Hematopoietic multipotent progenitor cell treated with erythropoietin and hydrocortisone succinate and interleukin-3 and kit ligand, for 15 days (in vitro differentiated cells): ENCODE data around the gene TMTC2.

Experiments used
- DNase-seq: peaks from one replicate; pipeline ENCODE4 v3.0.0-alpha.2; 2015; ENCODE audit warnings: low spot score

The TMTC2 gene

DNA sequence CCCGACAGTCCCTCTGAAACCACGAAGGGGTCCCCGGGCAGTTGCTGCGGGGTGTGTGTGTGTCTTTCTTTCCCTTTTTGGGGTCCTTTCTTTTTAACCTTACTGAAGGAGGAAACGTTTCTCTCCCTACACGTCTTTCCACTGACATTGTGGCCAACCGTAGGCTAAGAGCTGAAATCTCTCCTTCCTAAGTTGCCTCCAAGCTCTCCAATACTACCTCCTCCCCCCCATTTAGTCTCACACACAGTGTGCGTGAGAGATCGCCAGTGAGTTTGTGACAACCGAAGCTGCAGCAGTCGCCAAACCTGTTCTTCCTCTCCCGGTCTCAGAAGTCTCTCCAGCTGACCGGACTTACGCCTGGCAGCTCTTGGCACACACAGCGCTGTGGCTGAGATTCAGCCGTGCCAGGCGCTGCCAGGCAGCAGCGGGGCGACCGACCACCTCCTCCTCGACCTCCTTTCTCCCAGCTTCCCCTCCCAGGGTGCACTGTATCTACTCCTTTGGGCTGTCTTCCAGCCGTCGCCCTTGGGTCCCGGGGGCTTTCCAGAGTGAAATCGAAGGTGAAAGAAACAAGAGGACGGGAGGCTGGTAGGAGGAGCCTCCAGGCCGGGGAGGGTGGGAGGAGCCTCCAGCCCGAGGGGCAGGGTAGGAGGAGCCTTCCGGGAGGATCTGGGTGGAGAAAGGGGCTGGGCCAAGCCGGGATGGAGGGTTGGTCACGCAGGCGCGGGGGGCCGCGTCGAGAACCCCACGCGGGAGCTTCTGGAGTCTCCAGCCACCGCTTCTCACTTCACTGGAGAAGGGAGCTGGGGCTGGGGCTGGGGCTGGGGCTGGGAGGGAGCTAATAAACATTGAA lies at the start of gene TMTC2:
Gene TMTC2, plus strand, starts transcription at position 739 of the 853 bp plus-strand sequence.
- DNase-seq: peak; percentile 48

DNA sequence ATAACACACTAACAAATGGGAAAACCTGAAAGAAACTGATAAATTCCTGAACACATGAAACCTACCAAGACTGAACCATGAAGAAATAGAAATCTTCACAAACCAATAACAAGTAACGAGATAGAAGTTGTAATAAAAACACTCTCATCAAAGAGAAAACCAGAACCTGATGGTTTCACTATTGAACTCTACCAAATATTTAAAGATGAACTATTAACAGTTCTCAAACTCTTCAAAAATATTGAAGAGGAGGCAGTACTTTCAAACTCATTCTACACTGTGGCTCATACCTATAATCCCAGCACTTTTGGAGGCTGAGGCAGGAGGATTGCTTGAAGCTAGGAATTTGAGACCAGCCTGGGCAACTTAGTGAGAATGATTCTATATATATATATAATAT lies 48.4 kb upstream of the TMTC2 start:
- DNase-seq: no peak

DNA sequence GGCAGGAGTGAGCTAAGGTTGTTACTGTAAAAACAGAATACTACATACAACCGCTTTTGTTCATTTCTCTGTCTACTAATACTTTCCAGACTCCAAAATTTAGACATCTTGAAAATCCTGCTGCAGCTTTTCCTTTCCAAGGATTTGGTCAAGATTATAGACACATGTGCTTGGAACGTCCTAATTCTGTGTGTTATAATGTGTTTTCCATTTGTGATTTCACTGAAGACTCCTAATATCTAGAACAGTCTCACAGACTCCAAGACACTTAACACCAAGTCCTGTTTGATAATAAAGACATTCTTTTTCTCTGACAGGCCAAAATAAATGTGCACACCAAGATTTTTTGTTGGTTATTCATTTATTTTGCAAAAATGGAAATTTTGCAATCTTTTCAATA lies 41.8 kb upstream of the TMTC2 start:
- no peak for DNase-seq

DNA sequence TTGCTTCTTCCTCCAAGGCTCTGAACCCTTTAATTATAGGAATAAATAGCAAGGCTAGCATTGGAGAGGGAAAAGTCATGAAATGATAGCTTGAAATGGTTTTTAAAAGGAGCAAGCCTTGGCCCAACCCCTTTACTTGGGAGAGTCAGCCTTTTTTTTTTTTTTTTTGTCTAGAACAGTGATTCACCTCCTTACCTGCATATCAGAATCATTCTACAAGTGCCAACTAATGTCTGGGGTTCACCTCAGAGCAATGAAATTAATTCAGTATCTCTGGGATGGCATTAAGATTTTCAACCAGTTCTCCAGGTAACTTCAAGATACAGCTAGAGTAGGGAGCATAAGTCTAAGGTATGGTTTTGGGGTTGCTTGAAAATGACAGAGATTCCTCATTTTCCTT lies 41.3 kb upstream of the TMTC2 start:
- no peak for DNase-seq

DNA sequence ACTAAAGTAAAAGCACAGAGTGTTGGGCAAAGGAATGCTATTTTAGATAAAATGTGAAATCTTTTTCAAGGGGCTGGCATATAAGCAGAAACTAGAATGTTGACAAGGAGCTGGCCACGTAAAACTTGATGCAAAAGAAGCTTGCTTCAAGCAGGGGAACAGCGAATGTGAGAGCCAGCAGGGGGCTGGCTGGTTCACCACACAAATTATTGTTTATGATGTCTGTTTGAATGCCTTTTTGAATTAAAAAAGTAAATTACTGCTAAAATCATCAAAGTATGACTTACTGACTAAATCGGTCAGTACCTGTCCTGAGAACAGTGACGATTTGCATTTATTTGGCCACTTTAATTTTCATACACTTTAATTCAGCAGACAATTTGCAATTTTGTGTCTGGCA lies 38.9 kb upstream of the TMTC2 start:
- DNase-seq: no peak

DNA sequence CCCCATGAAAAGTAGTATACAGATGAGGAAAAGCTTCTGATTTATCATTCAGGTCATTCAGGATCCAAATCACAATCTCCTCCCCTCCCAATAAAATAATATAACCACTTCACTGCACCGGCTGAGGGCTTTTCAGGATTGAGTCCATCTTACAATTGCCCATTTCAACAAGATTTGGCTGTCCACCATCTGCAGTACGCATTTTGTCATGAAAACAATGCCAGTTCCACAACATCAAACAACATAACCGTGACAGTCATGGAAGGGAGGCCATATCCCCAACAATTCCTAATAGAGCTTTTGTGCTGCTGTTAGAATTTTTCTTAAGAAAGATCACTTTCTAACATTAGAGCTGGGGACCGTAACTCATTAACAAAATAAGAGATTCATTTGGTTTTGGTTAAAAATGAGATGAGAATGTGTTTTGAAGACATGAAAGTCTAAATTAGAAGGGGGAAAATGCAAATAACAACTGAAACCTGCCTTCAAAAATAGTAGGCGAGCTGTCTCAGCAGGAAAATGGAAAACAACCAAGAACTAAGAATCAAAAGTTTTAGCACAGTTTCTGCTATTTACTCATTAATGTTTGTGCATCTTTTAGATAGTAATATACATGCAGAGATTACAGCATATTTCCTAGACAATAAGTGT lies 38.3 kb upstream of the TMTC2 start:
- no peak for DNase-seq

DNA sequence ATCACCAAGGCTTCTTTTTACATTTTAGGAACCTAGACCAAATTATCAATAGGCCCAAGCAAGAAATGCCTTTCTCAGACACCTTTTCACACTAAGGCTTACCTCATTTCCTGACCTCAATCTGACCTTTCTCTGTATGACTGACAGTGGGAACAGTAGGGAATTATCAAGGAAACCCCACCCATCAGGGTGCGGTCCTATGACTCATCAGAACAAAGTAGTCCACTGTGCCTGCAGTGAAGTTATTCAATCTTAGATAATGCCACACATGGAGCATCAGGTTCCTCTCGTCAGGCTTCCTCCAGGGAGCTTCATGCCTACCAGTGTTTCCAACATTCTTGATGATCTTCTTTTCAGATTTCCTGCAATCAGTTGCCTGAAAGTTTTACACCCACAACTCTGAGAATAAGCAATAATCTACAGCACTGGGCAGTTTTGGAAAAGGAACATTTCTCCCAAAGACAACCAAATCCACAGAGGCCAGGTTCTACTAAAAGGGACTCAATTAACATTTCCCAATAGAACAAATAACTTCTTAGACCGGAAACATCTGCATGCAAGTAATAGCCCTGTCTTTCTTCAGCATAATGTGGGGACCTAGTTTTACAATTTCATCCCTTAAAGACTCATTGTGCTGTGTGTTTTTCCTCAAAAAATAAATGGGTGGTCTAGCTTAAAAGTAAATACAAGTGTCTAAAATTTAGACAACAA lies 35.9 kb upstream of the TMTC2 start:
- no peak for DNase-seq

DNA sequence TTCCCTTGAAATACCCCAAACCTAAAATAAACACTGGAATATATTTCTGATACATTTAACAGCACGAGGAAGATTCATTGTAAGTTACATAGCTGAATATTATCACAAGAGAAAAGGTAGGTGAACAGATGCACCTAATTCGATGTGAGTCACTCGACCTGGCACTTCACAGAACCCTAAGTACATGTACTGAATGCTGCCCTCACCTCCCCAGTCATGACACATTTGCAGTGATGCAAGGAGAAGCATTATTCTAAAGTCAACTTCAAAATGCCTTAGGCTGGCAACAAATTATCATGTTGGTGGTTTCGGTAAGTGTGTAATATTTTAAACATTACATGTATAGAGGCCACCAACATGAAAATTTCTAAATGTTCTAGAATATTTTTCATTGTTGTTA lies 35.2 kb upstream of the TMTC2 start:
- DNase-seq: no peak

DNA sequence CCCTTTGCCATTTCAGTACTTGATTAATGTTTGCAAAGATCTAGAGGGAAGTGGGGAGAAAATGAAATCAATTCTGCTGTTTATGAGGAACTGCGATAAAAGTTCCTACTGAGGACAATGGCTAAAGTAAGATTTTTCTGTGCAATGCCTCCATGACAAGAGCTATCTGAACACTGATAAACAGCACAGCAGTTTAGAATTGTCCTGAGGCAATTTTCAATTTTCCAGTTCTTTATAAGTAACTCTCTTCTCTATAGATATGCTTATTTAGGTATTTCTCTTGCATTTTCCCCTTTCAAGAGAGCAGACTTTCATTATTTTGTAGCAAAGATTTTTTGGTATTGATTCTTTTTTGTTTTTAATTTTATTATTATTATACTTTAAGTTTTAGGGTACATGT lies 34.6 kb upstream of the TMTC2 start:
- no peak for DNase-seq

DNA sequence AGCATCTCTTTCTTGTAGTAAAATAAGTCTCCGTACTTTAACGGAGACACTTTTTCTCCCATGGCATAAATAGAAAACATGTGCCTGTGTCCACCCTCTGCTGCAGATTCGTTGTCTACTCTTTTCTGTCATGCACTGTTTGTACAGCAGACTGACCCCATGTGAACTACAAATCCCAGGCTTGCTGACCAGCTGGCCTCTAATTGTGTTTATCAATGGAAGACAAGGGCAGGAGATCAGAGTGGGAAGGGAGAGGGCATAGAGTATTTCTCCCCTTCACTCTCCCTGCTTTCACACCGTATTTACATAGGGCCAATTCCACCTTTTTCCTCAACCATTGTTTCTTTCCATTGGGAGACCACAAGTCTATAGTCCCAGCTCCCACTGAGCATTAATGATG lies 31.0 kb upstream of the TMTC2 start:
- no peak for DNase-seq

DNA sequence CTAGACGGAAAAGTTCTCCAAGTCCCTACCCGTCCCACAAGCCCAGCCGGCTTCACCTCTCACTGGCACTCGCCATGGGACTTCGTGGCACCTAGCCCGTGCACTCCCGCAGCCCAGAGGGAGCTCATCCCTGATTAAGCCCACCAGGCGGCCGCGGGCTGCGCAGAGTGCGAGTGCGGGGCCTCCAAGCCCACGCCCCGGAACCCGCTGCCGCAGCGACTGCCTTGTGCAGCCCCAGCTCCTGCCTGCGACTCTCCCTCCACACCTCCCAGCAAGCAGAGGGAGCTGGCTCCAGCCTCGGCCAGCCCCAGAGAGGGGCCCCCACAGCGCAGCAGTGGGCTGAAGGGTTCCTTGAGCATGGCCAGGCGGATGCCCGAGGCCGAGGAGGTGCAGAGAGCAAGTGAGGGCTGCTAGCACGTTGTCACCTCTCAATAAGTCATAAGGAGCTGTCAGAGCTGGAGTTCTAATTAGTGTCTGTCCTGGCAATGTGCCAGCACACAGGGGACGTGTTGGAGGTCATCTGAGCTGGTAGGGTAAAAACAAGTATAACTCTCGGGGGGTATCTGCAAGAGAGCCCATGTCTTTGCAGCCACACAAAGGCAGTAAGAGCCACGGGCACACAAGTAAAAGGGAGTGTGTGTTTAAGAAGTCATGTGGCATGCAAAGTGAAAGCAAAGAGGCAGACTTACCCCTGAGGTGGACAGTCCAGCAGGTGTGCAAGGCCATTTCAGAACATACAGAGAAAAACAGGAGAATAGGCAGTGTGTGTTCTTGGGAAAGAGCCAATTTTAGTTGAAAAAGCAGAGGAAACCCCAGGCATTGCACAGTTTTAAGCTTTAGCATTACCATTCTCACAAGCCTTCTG lies 27.1 kb upstream of the TMTC2 start:
- DNase-seq: no peak

DNA sequence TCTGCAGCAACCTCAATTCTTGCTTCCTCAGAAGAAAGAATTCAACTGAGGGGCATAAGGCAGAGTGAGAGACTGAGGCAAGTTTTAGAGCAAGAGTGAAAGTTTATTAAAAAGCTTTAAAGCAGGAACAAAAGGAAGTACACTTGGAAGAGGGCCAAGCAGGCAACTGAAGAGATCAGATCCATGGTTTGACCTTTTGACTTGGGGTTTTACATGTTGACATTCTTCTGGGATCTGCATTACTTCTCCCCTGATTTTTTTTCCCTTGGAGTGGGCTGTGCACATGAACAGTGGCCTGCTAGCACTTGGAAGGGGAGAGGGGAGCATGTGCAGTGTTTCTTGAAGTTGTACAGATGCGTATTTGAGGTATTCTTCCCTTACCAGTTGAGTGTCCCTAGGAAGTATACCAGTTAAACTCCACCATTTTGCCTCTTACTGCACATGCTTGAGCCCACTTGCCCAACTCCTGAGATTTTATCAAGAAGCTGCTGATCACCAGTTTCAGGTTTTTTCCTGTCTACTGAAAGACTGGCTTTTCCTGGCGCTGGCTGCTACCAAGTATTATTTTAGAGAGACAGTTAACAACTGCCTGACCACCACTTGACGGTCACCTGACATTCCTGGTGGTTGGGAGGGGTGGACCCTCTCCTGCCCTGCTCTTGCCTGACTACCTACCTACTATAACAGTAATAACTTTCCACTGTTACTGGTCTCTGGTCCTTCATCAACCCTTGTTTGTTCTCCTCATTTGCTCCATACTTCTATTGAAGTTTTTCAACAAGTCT lies 26.0 kb upstream of the TMTC2 start:
- no peak for DNase-seq

DNA sequence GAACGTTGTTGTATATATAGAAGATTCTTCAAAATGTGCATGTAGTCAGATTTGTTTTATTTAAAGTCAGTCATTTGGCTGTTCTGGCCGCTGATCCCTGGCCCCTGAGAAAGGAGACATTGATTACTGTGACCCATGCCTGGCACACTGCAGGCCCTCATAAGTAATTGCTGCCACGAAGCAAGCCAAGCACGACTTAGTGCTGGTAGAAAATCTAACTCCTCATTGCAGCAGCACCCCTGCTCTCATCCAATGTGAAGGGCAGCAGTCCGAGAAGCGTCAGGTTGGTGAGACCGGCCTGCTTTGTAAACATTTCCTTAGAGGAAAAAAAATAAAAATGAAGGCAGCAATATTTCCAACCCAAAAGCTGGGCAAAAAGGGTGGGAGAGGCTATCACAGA lies 22.8 kb upstream of the TMTC2 start:
- DNase-seq: no peak

DNA sequence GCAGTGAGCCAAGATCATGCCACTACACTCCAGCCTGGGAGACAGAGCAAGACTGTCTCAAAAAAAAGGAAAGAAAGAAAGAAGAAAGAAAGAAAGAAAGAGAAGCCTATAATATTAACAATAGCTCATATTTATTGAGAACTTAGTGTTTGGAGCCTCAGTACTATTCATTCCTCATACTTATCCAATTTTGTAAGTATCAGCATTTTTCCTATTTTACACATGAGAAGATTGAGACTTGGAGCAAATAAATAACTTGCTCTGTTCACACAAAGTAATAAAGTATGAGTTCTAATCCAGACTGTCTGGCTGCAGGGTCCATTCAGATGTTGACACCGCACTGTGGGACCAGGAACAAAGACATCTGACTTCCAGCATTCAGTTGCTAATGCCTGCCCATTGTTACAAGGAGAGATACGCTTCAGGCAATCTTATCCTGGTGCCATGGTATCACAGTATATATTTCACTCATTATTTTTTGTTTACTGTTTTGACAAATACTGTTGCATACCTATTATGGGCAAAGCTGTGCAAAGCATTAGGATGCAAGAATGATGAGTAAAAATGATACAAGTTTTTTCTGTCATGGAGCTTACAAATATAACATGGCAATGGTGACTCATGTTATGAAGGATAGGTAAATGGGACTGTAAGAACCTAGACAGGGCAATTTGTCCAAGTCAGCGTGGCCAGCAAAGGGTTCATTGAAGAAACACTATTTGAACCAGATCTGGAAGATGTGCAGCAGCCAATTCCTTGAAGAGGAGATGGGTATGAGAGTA lies 21.4 kb upstream of the TMTC2 start:
- no peak for DNase-seq

DNA sequence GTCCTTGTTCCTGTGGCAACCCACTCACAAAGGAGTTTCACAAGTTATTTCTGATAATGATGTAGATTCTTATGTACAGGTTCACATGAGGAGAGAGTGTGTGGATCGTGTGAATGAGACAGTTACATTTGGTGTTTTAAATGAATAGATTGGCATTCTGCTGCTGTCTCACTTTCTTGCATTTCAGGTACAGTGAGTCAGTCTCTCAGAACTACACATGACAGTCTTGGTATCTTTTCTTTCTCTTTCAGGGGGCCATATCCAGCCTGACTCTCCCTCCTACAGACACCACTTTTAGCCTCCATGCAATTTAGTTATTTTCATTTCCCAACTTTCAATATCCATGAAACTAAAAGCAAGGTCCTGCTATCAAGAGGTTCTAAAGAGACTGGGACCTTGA lies 19.9 kb upstream of the TMTC2 start:
- DNase-seq: no peak

DNA sequence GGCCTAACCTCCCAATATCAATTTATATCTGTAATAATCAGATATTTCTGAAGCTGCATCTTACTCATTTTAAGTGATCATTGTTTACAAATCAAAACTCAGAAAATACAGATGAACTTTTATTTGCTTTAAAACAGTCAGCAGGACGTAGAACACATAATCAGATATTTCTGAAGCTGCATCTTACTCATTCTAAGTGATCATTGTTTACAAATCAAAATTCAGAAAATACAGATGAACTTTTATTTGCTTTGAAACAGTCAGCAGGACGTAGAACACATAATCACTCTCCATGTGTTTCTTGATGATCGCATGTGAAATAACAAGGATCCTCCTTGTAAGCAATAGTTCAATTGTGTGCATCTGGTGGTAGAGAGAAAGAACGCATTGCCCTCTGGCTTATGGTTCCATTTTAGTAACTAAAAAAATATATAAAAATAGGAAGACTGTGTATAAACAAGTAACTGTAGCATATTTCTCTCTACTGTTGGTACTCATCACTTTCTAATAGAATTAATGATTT lies 15.0 kb upstream of the TMTC2 start:
- DNase-seq: no peak

DNA sequence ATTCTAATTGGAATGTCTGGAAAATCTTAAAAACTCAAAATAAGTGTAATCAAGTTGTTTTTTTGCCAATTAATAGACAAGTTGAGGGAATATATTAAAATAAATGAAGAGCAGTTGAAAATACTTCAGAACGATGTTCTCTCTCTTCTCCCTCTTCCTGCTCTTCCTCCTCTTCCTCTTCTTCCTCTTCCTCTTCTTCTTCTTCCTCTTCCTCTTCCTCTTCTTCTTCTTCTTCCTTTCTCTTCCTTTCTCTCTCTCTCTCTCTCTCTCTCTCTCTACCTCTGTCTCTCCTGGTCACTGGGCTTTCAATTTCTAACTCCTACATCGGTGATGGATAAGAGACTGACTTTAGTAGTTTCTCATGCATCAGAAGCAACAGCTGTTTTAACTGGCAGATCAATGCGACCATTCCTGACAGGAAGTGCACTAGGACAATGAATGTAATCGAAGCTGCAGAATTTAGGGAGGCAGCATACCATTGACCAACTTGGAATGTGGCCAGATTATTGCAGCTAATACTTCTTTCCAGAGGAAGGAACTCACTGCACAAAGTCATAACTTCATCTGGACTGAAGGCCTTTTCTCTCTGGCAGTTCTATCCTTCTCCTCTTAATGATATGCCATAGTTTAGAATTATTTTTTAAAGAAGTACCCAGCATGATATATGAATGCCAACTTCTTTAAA lies 13.8 kb upstream of the TMTC2 start:
- no peak for DNase-seq

DNA sequence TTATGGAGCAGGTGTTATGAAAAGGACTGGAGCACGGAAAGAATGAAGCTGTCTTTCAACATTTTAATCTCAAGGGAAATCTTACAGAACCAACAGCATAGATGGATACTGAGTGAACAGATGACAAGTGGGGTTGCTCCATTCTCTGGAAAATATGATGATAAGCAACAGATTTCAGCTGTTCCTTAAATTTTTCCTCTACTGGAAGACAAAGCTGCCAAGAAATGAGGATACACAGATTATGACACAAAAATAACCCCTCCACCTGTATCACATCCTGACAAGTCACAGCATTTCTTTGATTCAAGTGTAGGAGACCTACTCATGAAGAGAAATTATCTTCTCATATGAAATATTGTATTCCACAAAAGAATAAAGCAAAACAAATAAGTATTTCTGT lies 13.0 kb upstream of the TMTC2 start:
- DNase-seq: no peak

DNA sequence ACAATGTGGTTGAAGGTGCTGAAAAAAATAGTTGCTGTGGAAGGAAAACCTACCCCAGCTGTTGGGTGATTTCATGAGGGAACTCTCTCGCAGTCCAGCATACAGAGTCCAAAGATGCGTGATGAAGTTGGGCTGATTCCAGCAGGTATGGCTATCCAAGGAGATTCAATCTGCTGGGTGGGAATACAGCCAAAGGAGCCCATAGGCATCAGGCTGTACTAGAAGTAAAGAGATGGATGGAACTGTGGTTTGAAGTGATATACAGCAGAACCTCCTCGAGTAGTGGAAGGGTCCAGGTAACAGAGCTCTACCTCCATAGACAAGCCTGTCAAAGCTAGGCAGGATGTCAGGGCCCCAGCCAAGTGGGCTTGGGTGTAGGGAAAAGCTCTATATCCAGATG lies 11.5 kb upstream of the TMTC2 start:
- DNase-seq: no peak

DNA sequence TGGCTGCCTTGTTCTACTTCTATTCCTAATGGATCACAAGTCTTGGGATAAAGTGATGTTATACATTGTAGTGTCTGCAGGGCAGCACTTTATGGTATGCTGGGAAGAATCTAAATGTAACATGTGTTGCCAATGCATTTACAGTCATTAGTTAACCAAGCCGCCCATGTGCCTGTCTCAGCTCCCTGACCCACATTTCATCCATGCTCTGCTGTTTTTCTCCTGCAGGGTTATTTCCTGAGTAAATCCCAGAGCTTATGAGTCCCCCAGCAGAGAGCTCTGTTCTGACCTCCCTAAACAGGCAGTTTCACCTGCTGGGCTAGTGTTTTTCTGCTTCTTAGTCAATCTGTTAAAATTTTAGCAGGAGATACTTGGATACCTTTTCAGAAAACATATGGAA lies 4.4 kb upstream of the TMTC2 start:
- DNase-seq: no peak
